Endothelial cell (in vitro differentiated cells): ENCODE results near the gene TUT1. TPM values are rescaled to one million over a fixed set of nuclear protein-coding genes. Genes with fewer than 3 reads are reported as not detected.

Source experiments
- DNase-seq: peaks from one replicate; pipeline ENCODE4 v3.0.0; 2021; ENCODE audit warnings: low spot score
- H3K27ac Mint-ChIP-seq: one replicate; pipeline ENCODE4 v1.8.0; 2021; ENCODE audit warnings: mixed read lengths, inconsistent platforms; ENCODE audit not compliant: unreplicated experiment
- H3K27me3 Mint-ChIP-seq: one replicate; pipeline ENCODE4 v1.8.0; 2021; ENCODE audit warnings: mild to moderate bottlenecking, moderate library complexity, mixed read lengths, inconsistent platforms; ENCODE audit not compliant: unreplicated experiment
- H3K36me3 Mint-ChIP-seq: one replicate; pipeline ENCODE4 v1.8.0; 2021; ENCODE audit warnings: mild to moderate bottlenecking, low read depth, mixed read lengths, inconsistent platforms; ENCODE audit not compliant: unreplicated experiment
- H3K4me1 Mint-ChIP-seq: one replicate; pipeline ENCODE4 v1.8.0; 2021; ENCODE audit warnings: mild to moderate bottlenecking, mixed read lengths, inconsistent platforms; ENCODE audit not compliant: unreplicated experiment
- H3K4me3 Mint-ChIP-seq: one replicate; pipeline ENCODE4 v1.8.0; 2021; ENCODE audit warnings: mild to moderate bottlenecking, mixed read lengths, inconsistent platforms; ENCODE audit not compliant: unreplicated experiment
- H3K9me3 Mint-ChIP-seq: one replicate; pipeline ENCODE4 v1.8.0; 2021; ENCODE audit warnings: mixed read lengths, inconsistent platforms; ENCODE audit not compliant: unreplicated experiment
- total RNA-seq: library from RNA; stranded (reverse); fragmentation: NEBNext Ultra II Directional; extraction: Animal tissue kit (Norgen Biotek cat#: 25700); gene quantifications from one replicate; pipeline ENCODE4 v1.2.1, GENCODE V29; 2021; ENCODE audit not compliant: unreplicated experiment
- TF ChIP-seq, protein P1 (sequence below): fragments of 200-600 bp; sonication (generic); IDR thresholded peaks from one replicate; pipeline ENCODE4 v1.5.0; 2021; ENCODE audit warnings: antibody characterized with exemption; ENCODE audit not compliant: unreplicated experiment

TUT1 gene
- total RNA-seq, 1 donor from 2014 or later, result 21.2 TPM

- DNase-seq, result peak; percentile 59
- TF ChIP-seq, protein P1, sequence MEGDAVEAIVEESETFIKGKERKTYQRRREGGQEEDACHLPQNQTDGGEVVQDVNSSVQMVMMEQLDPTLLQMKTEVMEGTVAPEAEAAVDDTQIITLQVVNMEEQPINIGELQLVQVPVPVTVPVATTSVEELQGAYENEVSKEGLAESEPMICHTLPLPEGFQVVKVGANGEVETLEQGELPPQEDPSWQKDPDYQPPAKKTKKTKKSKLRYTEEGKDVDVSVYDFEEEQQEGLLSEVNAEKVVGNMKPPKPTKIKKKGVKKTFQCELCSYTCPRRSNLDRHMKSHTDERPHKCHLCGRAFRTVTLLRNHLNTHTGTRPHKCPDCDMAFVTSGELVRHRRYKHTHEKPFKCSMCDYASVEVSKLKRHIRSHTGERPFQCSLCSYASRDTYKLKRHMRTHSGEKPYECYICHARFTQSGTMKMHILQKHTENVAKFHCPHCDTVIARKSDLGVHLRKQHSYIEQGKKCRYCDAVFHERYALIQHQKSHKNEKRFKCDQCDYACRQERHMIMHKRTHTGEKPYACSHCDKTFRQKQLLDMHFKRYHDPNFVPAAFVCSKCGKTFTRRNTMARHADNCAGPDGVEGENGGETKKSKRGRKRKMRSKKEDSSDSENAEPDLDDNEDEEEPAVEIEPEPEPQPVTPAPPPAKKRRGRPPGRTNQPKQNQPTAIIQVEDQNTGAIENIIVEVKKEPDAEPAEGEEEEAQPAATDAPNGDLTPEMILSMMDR, result no peak
- H3K36me3 Mint-ChIP-seq, result peaks cover 7% of the 10 kb centered on the region
- H3K27me3 Mint-ChIP-seq, result peaks cover 42% of the 10 kb centered on the region
- peaks cover 23% of the 10 kb centered on the region for H3K4me1 Mint-ChIP-seq
- H3K4me3 Mint-ChIP-seq, result peak within 1 kb of the TSS; percentile 96
- no peaks in the 10 kb centered on the region for H3K9me3 Mint-ChIP-seq
- peak within 1 kb of the TSS; percentile 36 for H3K27ac Mint-ChIP-seq
These were observed 44.9 kb downstream of the TUT1 start, which contains the start of gene AHNAK for GRCh38 chr11:62546244-62546928. AHNAK (minus strand) TSS chr11:62546806; CDS start chr11:62536098, 10,708 bp downstream.

DNA sequence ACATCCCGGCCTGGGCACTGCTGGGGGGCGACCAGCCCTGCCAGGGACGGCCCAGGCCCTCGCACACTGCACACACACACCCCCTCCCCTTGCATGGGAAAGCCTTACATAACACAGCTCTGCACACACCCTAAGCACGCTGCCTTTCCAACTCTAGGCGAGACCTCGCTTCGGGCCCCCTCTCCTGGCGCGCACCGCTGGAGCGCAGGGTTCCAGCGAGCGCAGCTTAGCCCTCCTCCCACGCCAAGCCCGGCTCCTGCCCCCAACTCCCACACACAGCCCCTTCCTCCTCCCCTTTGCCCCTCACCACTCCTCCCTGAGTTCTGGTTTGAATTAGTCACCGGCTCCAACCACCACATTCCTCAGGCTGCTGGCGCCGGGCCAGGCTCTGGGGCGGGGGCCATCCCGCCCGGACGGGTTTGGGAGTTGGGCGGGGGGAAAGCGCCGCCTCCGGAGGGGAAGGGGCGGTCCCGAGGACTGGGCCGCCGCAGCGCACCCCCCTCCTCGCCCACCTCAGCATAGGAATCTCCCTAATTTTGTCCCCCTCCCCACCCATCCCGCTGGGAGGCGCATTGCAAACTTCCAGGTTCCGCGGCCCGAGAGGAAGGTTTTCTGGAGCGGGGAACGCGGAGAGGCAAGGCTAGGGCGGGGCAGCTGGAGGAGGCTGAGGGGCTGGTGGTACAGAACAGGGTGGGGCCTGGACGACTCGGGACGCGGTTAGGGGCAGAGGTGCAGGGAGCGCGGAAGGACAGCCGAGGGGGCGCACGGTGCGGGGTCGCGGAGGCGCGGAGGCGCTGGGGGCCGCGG, 45.7 kb downstream of the TUT1 start:
- H3K9me3 Mint-ChIP-seq, result no peaks in the 10 kb centered on the region
- peak; percentile 64 for DNase-seq
- peak overlapping the region; percentile 96 for H3K4me3 Mint-ChIP-seq

DNA sequence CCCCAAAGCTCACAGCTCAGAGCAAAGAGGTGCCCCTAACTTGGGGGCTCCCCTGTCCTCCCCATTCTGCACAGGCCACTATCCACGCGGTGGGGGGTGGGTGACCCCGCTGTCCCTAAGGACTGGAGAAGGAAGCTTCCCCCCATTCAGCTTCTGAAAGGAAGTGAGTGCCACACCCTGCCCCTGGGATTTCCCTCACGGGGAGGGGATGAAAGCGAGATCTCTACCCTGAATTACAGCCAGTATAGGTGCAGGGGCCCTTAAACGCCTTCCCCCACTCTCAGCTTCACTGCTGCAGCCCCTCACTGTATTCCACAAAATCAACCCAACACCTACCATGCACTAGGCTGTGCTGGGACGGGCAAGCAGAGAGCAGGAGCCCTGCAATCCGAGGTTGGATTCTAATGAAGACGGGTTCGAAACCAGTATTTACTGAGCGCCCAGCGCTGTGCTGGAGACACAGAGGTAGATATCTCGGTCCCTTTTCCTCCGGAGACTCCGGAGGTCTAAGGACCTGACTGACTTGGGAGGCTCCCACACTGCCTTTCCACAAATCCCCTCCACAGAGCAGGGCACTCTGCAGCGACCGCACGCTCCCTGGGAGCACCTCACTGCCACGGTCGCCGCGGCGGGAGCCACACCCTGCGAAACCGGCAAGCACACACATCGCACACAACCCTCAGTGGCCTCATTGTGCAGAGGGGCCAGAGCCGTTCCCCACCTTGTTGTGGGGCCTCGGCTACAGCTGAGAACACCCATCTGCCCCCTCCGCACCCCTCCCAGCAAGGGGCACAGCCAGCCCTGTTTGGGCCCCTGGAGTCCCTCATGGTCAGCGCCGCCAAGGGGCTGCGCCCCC, 46.5 kb downstream of the TUT1 start:
- Mint-ChIP-seq H3K9me3 (no peaks in the 10 kb centered on the region), H3K4me3 (peak overlapping the region; percentile 96), H3K4me1 (peaks cover 31% of the 10 kb centered on the region), H3K27ac (no peak overlapping the region), H3K36me3 (peaks cover 7% of the 10 kb centered on the region), H3K27me3 (peaks cover 44% of the 10 kb centered on the region)
- TF ChIP-seq, protein P1, result no peak
- no peak for DNase-seq

More for the DNA sequence above, 45.7 kb downstream of the TUT1 start:
- H3K4me1 Mint-ChIP-seq, result peaks cover 31% of the 10 kb centered on the region
- TF ChIP-seq, protein P1, result no peak
- H3K36me3 Mint-ChIP-seq, result peaks cover 7% of the 10 kb centered on the region
- peaks cover 44% of the 10 kb centered on the region for H3K27me3 Mint-ChIP-seq
- no peak overlapping the region for H3K27ac Mint-ChIP-seq

DNA sequence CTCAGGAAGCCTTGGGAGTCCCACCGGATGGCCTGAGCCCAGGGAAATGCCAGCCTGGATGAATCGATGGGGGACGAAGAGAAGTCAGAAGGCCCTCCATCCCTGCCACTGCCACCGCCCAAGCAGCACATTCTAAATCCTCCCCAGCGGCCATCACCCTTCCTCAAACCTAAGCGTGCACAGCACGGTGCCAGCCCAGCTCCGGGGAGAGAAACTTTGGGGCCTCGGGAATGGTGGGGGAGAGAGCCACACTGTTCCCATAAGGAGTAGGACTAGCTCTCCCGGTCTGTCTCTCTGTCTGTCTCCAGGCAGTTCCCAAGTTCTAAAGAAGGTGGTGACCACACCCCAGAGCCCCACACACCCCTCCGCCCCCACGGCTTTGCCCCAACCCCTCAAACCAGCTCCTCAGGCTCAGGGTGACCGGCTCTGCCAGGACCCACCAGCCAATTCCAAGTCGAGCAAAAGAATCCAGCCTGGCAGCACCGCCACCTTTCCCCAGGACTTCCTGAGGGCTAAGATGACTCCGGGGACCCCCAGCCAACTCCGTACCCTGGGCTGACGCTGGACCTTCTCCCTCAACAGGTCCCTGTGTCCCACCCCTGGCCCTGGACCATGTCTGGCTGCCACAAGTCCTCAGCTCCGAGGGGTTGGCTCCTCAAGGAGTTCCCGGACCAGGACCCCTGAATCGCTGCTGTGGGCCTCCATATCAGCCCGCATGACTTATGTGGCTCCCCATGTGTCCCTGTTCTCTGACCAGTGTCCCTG, 47.5 kb downstream of the TUT1 start:
- Mint-ChIP-seq H3K4me1 (peaks cover 31% of the 10 kb centered on the region), H3K4me3 (peak overlapping the region; percentile 96), H3K36me3 (peaks cover 7% of the 10 kb centered on the region), H3K9me3 (no peaks in the 10 kb centered on the region), H3K27ac (peak overlapping the region; percentile 42), H3K27me3 (peaks cover 39% of the 10 kb centered on the region)
- DNase-seq, result no peak
- TF ChIP-seq, protein P1, result no peak
